GM12878 (cell line): ENCODE measurements around the gene TTC39A. TPM values are rescaled to one million over a fixed set of nuclear protein-coding genes. Genes with fewer than 3 reads are reported as not detected.

Experiments used
- CEBPZ ChIP-seq: fragments of 150-350 bp; IDR thresholded peaks from 2 replicates; pipeline ENCODE4 v1.6.1; 2016; ENCODE audit warnings: low read depth, low read length
- CUX1 ChIP-seq: IDR thresholded peaks from 2 replicates; pipeline ENCODE4 v1.6.1; 2012; ENCODE audit warnings: improper control_type of control experiment, low read depth, low read length; ENCODE audit not compliant: insufficient replicate concordance
- ETV6 ChIP-seq, 2 experiments: fragments of 450-650 bp in 1 of 2; IDR thresholded peaks in 1 of 2; conservative IDR thresholded peaks in 1 of 2; 2 replicates each; pipeline ENCODE4 v1.6.1; 2014; ENCODE audit warnings: antibody characterized with exemption in 1 of 2, borderline replicate concordance in 1 of 2, low read depth in 1 of 2, mild to moderate bottlenecking in 1 of 2, moderate library complexity in 1 of 2
- HSF1 ChIP-seq: fragments of 150-350 bp; IDR thresholded peaks from 2 replicates; pipeline ENCODE4 v1.6.1; 2014; ENCODE audit warnings: mild to moderate bottlenecking, low read depth, low read length
- IRF4 ChIP-seq: IDR thresholded peaks from 2 replicates; pipeline ENCODE4 v1.6.1; 2011; ENCODE audit warnings: low read depth, low read length
- polyA plus RNA-seq, 11 experiments: library from polyadenylated mRNA; depleted of rRNA in 4 of 11; unstranded in 6 of 11; stranded (reverse) in 5 of 11; fragments of >200 nt; fragmentation: Nextera tagmentation in 4 of 11; fragmentation: Illumina TruSeq in 1 of 11; extraction: Ambion mirVana in 4 of 11; extraction: Trizol in 1 of 11; gene quantifications; 1 replicate in 1 of 11; 2 replicates in 10 of 11; pipeline versions ENCODE4 v1.2.1 to v1.2.3, GENCODE V29; 2011 to 2016; ENCODE audit warnings: inconsistent platforms in 2 of 11, missing spikeins in 2 of 11, low read depth in 1 of 11
- total RNA-seq, 4 experiments: library from RNA; depleted of rRNA in 3 of 4; stranded (reverse); fragments of >200 nt in 3 of 4; fragmentation: Illumina TruSeq in 1 of 4; extraction: Trizol in 1 of 4; gene quantifications; 2 replicates each; pipeline versions ENCODE4 v1.2.1 to v1.2.3, GENCODE V29; 2013 to 2021

The TTC39A gene
- total and polyA plus RNA-seq, 10 of the 15 experiments (the other 5 are each of a cell fraction or from before 2014, with no cell fraction given): 0.18 to 3.0 (median 1.2) TPM

GRCh38 chr1:51336004-51336403, 5.6 kb upstream of the TTC39A start (continued):
- TF ChIP-seq IRF4 (no peak), HSF1 (no peak), ETV6 (conservative IDR thresholded peaks at IDR 0.05 in 1 of 2, IDR thresholded peaks at IDR 0.05 in 1 of 2; ENCODE audit: borderline replicate concordance in 1 of 2, low read depth in 1 of 2) (no peak), CEBPZ (no peak), CUX1 (no peak)
